HG03575 (cell line): ENCODE measurements around the gene SHANK1.
"Not testable (repeated sequence)": the region's sequence is repeated elsewhere in the genome, so short reads cannot be mapped to it uniquely, and the experiment has no call there.

Experiments
- ATAC-seq: cut with Tn5 transposase; IDR thresholded peaks from one replicate; pipeline ENCODE4 v1.9.1; 2021; ENCODE audit not compliant: unreplicated experiment, insufficient number of reproducible peaks, low FRiP score; ENCODE audit errors: extremely low read depth

The SHANK1 gene

GRCh38 chr19:50719566-50719965 lies at the start of gene SHANK1:
TSS of gene SHANK1 (minus strand) at chr19:50719802. CDS start at chr19:50716919, 2,883 bp downstream.
- no peak for ATAC-seq

GRCh38 chr19:50768277-50768676 lies 48.7 kb upstream of the SHANK1 start:
- no peak for ATAC-seq

GRCh38 chr19:50767263-50767662 lies 47.7 kb upstream of the SHANK1 start:
- not testable (repeated sequence) for ATAC-seq

- not testable (repeated sequence) for ATAC-seq
These were observed 47.1 kb upstream of the SHANK1 start for GRCh38 chr19:50766746-50767145.

GRCh38 chr19:50764409-50764808 lies 44.8 kb upstream of the SHANK1 start:
- ATAC-seq: no peak

- not testable (repeated sequence) for ATAC-seq
These were observed 43.9 kb upstream of the SHANK1 start for GRCh38 chr19:50763521-50763920.

- not testable (repeated sequence) for ATAC-seq
These were observed 41.9 kb upstream of the SHANK1 start for GRCh38 chr19:50761501-50761900.

- no peak for ATAC-seq
These were observed 40.3 kb upstream of the SHANK1 start for GRCh38 chr19:50759886-50760285.

- ATAC-seq: not testable (repeated sequence)
These were observed 39.5 kb upstream of the SHANK1 start for GRCh38 chr19:50759076-50759475.

GRCh38 chr19:50757624-50758023 lies 38.0 kb upstream of the SHANK1 start:
- ATAC-seq: not testable (repeated sequence)

GRCh38 chr19:50756244-50756643 lies 36.6 kb upstream of the SHANK1 start:
- not testable (repeated sequence) for ATAC-seq

GRCh38 chr19:50753879-50754278 lies 34.3 kb upstream of the SHANK1 start:
- ATAC-seq: no peak

- ATAC-seq: no peak
These were observed 30.4 kb upstream of the SHANK1 start for GRCh38 chr19:50750010-50750409.

GRCh38 chr19:50749490-50749889 lies 29.9 kb upstream of the SHANK1 start:
- ATAC-seq: no peak

GRCh38 chr19:50747141-50747540 lies 27.5 kb upstream of the SHANK1 start:
- not testable (repeated sequence) for ATAC-seq

- ATAC-seq: no peak
These were observed 25.6 kb upstream of the SHANK1 start for GRCh38 chr19:50745221-50745620.

- ATAC-seq: no peak
These were observed 23.9 kb upstream of the SHANK1 start for GRCh38 chr19:50743537-50743936.

- ATAC-seq: no peak
These were observed 21.8 kb upstream of the SHANK1 start for GRCh38 chr19:50741179-50741933.

GRCh38 chr19:50739914-50740426 lies 20.4 kb upstream of the SHANK1 start:
- no peak for ATAC-seq

- ATAC-seq: no peak
These were observed 19.7 kb upstream of the SHANK1 start for GRCh38 chr19:50739132-50739913.
